Stimulated activated CD8-positive, alpha-beta memory T cell treated with anti-CD3 and anti-CD28 coated beads, Interleukin-4, amount 100 ng/mL, for 1 hour (primary cell): ENCODE measurements around the gene RPS18.
"Not testable (repeated sequence)": the region's sequence is repeated elsewhere in the genome, so short reads cannot be mapped to it uniquely, and the experiment has no call there.

Experiments used
- DNase-seq, 2 donors: peaks; one replicate each; pipeline ENCODE4 v3.0.0-alpha.2; 2020; ENCODE audit warnings: low read depth in 2 of 2, low spot score in 1 of 2

The RPS18 gene

GRCh38 chr6:33271468-33272274 lies at the start of gene RPS18, which contains the start of gene VPS52:
Gene RPS18, plus strand, starts transcription at chr6:33272075. Its CDS starts 45 bp downstream, at chr6:33272120.
Gene VPS52, minus strand, starts transcription at chr6:33271876. Its CDS starts 201 bp downstream, at chr6:33271675.
- peak; percentile 72 to 83 for DNase-seq

- DNase-seq, result not testable (repeated sequence)
These were observed 45.3 kb upstream of the RPS18 start for GRCh38 chr6:33226503-33227120.

GRCh38 chr6:33235221-33235634 lies 36.6 kb upstream of the RPS18 start:
- DNase-seq, result no peak

- no peak for DNase-seq
These were observed 35.5 kb upstream of the RPS18 start for GRCh38 chr6:33236328-33236727.

- DNase-seq, result no peak
These were observed 35.0 kb upstream of the RPS18 start for GRCh38 chr6:33236852-33237251.

- no peak for DNase-seq
These were observed 34.1 kb upstream of the RPS18 start for GRCh38 chr6:33237741-33238140.

GRCh38 chr6:33241968-33242367 lies 29.9 kb upstream of the RPS18 start:
- DNase-seq, result no peak

GRCh38 chr6:33243476-33243875 lies 28.4 kb upstream of the RPS18 start:
- no peak for DNase-seq

GRCh38 chr6:33247977-33248642 lies 23.8 kb upstream of the RPS18 start:
- peak; percentile 86 to 88 for DNase-seq

- no peak for DNase-seq
These were observed 23.3 kb upstream of the RPS18 start for GRCh38 chr6:33248643-33248931.

GRCh38 chr6:33248932-33249731 lies 22.7 kb upstream of the RPS18 start:
- DNase-seq, result peak; percentile 84 to 87

GRCh38 chr6:33249732-33250630 lies 21.9 kb upstream of the RPS18 start:
- no peak for DNase-seq

GRCh38 chr6:33250731-33251130 lies 21.1 kb upstream of the RPS18 start:
- DNase-seq, result no peak

GRCh38 chr6:33251395-33252012 lies 20.4 kb upstream of the RPS18 start:
- DNase-seq, result no peak

GRCh38 chr6:33252759-33253158 lies 19.1 kb upstream of the RPS18 start:
- DNase-seq, result no peak

GRCh38 chr6:33254591-33254990 lies 17.3 kb upstream of the RPS18 start:
- no peak for DNase-seq

- DNase-seq, result no peak
These were observed 12.8 kb upstream of the RPS18 start for GRCh38 chr6:33259032-33259431.

- DNase-seq, result not testable (repeated sequence)
These were observed 9.4 kb upstream of the RPS18 start for GRCh38 chr6:33262490-33262889.

- DNase-seq, result no peak
These were observed 7.9 kb upstream of the RPS18 start for GRCh38 chr6:33264015-33264414.

GRCh38 chr6:33271117-33271467 lies 783 bp upstream of the RPS18 start:
- no peak for DNase-seq
